HG03196 (cell line): ENCODE results near the gene PPP2R5D.
"Not testable (repeated sequence)": the region's sequence is repeated elsewhere in the genome, so short reads cannot be mapped to it uniquely, and the experiment has no call there.

Source experiments
- ATAC-seq: cut with Tn5 transposase; IDR thresholded peaks from one replicate; pipeline ENCODE4 v1.9.1; 2021; ENCODE audit not compliant: unreplicated experiment

PPP2R5D gene

GRCh38 chr6:42984001-42984923 lies at the start of gene PPP2R5D:
Gene PPP2R5D, plus strand, starts transcription at chr6:42984570. Its CDS starts 108 bp downstream, at chr6:42984678.
- ATAC-seq, result peak; percentile 90

- ATAC-seq, result no peak
Measured at GRCh38 chr6:42935322-42935721, 49.0 kb upstream of the PPP2R5D start.

DNA sequence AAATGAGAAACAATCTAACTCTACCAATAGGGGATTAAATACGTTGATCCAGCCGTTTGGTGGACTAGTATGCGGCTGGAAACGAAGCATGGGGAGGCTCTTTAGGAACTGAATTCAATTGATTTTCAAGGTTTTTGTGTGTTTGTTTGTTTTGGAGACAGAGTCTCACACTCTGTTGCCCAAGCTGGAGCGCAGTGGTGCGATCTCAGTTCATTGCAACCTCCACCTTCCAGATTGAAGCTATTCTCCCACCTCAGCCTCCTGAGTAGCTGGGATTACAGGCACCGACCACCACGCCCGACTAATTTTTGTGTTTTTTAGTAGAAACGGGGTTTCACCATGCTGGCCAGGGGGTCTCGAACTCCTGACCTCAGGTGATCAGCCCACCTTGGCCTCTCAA lies 48.0 kb upstream of the PPP2R5D start:
- no peak for ATAC-seq

- ATAC-seq, result no peak
Measured at GRCh38 chr6:42937548-42938427, 46.6 kb upstream of the PPP2R5D start.

- ATAC-seq, result no peak
Measured at GRCh38 chr6:42938428-42938796, 46.0 kb upstream of the PPP2R5D start.

DNA sequence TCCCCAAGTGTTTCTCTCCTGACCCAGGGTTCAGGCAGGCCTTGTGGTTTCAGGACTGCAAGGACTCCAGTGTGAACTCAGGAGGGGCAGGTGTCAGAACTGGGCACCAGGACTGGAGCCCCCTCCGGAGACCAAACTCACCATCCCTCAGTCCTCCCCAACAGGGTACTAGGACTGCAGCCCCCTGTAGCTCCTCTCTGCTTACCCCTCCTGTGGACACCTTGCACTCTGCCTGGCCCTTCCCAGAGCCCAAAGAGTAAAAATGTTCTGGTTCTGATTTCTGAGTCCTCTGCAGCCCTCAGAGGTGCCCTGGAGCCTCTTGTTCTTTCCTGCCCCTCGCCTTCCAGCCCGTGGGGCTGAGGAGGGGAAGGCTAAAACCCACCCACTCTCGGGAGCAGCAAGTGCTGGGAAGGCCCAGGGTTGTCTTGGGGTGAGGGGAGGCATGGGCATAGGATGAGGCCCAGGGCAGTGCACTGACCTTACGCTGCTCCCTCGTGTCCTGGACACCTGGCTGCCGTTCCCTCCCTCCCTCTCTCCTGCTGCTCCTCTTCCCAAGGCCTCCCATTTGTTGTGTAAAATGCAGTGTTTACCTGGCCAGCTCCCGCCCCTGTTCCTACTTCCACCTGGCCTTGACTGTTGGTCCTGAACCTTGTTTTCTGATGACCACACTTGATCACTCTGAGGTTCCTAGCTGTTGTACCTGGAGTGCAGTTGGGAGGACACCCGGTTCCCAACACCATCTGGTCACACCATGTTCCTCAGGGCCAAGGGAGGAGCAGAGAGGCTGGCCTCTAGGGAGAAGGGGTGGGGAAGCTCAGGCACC lies 45.2 kb upstream of the PPP2R5D start:
- no peak for ATAC-seq

- no peak for ATAC-seq
Measured at GRCh38 chr6:42939810-42940167, 44.6 kb upstream of the PPP2R5D start.

- ATAC-seq, result no peak
Measured at GRCh38 chr6:42940493-42941045, 43.8 kb upstream of the PPP2R5D start.

DNA sequence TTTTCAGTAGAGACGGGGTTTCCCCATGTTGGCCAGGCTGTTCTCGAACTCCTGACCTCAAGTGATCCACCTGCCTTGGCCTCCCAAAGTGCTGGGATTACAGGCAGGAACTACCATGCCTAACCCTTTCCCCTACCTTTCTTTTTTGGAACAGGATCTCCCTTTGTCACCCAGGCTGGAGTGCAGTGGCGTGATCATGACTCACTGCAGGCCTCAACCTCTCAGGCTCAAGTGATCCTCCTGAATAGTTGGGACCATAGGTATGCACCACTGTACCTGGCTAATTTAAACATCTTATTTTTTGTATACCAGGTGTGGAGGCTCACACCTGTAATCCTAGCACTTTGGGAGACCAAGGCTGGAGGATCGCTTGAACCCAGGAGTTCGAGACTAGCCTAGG lies 43.0 kb upstream of the PPP2R5D start:
- ATAC-seq, result not testable (repeated sequence)

DNA sequence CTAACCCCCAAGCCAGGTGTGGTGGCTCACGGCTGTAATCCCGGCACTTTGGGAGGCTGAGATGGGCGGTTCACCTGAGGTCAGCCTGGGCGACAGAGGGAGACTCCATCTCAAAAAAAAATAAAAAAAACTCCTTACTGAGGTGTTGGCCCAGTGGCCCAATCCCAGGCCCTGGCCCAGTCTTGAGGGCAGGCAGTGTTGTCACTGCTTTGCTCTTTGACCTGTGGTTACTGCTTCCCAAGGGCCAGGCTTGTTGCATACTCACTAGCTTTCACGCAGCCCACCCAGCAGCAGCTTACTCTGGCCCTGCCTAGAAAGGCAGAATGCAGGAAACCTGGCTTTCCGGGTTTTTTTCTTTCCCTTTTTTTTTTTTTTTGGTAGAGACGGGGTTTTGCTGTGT lies 41.9 kb upstream of the PPP2R5D start:
- no peak for ATAC-seq

DNA sequence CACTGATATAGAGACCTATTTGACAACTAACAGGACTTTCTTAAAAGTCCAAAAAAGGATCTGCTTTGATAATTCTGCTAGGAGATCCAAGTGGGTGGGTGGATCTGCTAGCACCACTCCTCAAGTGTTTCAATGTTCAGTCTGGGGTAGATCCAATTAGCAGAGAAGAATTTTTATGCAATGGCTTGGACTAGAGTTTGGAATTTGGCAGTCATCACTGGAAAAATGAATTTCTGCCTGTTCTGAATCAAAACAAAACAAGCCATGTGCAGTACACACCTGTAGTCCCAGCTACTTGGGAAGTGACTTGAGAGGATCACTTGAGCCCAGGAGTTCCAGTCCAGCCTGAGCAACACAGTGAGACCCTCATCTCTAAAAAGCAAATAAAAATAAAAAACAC lies 36.4 kb upstream of the PPP2R5D start:
- no peak for ATAC-seq

DNA sequence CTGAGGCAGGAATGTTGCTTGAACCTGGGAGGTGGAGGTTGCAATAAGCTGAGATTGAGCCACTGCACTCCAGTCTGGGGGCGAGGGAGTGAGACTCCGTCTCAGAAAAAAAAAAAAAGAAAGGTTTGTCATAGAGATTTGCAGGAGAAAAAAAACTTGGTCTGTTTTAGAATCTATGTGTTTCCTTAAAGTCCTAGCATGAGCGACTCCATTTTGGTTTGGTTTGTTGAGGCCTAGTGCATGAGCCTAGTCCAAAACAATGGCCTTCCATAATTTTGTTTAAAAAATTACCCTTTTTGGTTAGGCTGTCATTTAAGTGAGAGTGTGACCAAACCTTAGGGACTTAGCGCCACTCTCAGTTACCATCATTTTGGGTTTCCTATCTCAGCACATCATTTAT lies 32.0 kb upstream of the PPP2R5D start:
- ATAC-seq, result no peak

- ATAC-seq, result not testable (repeated sequence)
Measured at GRCh38 chr6:42954405-42954804, 30.0 kb upstream of the PPP2R5D start.

DNA sequence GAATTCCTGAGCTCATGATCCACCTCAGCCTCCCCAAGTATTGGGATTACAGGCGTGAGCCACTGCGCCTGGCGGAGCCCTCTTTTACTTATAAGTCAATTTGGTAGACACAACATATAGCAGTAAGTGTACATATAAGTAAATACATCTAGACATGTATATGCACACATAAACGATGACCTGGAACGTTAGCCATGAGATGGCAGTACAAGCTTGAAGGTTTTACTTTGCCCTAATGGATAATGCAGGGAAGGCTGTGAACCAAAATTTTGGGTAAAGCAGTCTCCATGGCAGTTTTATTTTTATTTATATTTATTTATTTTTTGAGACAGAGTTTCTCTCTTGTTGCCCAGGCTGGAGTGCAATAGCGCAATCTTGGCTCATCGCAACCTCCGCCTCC lies 26.2 kb upstream of the PPP2R5D start:
- no peak for ATAC-seq

DNA sequence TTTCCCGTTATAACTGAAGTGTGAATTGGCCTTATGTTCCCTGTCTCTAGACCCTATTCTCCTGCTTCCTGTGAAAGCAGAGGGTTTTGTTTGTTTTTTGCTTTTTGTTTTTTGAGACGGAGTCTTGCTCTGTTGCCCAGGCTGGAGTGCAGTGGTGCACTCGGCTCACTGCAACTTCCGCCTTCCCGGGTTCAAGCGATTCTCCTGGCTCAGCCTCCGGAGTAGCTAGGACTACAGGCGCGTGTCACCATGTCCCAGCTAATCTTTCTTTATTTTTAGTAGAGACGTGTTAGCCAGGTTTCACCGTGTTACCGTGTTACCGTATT lies 24.5 kb upstream of the PPP2R5D start:
- no peak for ATAC-seq

DNA sequence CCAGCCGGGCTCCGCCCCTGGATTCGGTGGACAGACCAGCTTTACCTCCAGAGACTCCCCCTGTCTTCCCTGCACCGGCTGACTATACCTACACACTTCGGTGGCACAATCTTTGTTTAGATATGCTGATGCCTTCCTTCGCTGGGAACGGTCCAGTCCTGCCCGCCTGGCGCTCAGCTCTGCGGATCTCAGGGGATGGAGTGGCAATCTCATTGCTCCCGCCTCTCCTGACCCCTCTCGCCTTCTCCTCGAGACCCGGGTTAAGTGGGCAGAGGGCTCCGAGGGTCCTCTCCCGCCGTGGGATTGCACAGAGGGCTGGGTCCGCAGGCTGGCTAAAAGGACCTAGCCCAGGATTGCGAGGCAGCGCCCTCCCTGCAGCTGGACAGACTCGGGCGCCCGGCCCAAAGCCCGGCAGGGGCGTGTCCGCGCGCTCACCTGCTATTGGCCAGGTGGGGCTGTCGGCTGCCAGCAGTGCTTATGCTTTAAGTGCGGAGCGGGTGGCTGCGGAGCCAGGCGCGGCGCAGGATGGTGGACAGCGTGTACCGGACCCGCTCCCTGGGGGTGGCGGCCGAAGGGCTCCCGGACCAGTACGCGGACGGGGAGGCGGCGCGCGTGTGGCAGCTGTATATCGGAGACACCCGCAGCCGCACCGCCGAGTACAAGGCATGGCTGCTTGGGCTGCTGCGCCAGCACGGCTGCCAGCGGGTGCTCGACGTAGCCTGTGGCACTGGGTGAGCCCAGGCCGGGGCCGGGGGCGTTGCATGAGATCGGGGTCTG lies 23.9 kb upstream of the PPP2R5D start, which contains the start of gene GNMT:
Gene GNMT (plus strand): TSS at position 512 of the 777 bp plus-strand sequence. CDS start 14 bp downstream, at position 526.
- ATAC-seq, result no peak

GRCh38 chr6:42961020-42961470 lies 23.3 kb upstream of the PPP2R5D start:
- no peak for ATAC-seq

DNA sequence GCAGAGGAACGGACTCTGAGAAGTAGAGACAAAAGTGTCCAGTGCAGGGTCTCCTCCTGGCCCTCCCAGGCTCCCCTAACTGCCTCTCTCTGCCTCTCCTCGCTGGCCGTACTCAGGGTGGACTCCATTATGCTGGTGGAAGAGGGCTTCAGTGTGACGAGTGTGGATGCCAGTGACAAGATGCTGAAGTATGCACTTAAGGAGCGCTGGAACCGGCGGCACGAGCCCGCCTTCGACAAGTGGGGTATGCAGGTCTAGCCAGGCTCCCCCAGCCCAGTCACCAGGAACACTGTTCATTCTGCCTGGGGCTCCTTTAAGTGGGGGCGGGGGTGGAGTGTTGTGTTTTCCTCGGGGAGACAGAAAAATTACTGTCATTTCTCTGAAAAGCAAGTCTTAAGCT lies 22.3 kb upstream of the PPP2R5D start:
- no peak for ATAC-seq

- no peak for ATAC-seq
Measured at GRCh38 chr6:42962502-42963178, 21.7 kb upstream of the PPP2R5D start.
